Inferior parietal cortex (tissue), 1 donor: ENCODE measurements around the gene NAPA.

Experiments used
- DNase-seq: peaks from one replicate; pipeline ENCODE4 v3.0.0-alpha.2; 2016; ENCODE audit errors: extremely low spot score

NAPA gene

DNA sequence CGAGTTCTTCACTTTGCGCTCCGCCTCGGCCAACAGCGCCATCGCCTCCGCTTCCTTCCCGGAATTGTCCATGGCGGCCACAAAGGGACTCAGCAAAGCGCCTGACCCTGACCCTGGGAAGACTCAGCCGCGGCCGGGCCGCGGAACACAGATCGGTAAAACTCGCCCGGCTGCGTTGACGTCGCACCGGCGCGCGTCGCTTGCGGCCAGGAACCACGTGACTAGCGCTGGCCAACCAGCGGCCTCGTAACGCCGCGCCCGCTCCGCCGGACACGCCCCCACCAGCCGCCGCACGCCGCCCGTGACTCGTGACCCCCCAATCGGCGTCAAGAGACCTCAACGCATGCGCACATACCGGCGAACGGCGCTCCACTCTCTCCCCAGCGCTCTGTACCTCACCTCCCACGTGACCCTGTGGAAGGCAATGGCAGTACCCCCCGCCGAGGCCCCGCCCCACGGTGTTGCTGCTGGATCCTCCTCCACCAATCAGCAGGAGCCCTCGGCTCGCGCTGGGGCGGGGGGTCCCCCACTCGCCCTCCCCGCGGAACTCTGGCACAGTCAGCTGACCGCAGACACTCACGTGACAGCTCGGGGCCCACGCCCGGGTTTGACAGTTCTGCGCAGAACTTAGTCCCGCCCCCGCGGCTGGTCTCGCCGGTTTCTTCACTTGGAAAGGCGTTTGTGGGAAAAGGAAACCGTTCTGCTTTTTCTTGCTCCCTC, at the start of gene NAPA:
Gene NAPA, minus strand, starts transcription at position 195 of the 720 bp plus-strand sequence. Its CDS starts 123 bp downstream, at position 72.
- DNase-seq = peak; percentile 99

DNA sequence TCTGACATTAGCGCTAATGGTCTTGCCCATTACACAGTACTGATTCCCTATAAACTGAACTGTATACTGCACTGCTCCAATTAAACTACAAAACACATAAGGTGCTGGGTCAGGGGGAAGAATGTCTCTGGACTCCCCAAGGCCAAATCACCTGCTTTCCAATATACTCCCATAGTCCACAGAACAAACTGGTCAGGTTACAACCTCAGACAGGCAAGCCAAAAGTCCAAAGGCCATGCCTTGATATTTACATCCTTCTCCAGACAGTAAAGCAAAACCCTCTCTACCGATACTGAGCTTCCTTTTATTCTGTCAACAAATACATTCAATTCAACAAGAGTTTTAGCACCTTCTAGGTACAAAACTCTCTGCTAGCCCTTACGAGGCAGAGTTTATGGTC, 49.2 kb upstream of the NAPA start:
- DNase-seq = no peak

DNA sequence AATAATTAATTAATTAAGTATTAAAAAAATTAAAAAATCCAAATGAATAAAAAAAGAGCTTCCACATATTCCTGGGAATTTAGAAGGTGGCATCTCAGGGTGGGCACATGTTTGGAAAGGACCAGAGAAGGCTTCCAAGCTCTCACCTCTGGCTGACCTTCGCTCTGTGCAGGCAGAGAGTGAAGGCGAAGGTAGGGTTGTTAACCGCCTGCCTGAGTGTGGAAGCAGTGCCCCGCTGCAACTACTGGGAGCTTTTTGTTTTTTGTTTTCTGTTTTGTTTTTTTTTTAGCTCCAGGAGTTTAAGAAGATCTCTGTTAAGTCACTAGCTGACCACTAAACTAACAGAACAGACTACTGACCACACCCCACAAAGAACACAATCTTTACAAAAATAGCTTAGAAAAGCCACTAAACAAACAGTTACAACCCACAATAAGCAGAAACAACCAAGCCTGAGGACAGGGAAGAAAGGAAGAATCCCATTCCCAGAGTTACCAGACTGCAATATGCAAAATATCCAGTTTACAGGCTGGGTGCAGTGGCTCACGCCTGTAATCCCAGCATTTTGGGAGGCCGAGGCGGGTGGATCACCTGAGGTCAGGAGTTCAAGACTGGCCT, 46.7 kb upstream of the NAPA start:
- no peak for DNase-seq

DNA sequence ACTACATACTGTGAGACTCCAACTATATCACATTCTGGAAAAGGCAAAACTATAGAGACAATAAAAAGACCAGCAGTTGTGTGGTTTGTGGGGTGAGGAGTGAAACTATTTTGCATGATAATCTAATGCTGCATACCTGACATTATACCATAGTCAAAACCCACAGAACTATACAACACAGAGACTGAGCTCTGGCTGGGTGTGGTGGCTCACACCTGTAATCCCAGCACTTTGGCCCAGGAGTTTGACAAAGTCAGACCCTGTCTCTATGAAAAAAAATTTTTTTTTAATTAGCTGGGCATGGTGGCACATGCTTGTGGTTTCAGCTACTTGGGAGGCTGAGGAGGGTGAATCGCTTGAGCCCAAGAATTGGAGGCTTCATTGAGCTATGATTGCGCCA, 46.1 kb upstream of the NAPA start:
- DNase-seq = no peak

DNA sequence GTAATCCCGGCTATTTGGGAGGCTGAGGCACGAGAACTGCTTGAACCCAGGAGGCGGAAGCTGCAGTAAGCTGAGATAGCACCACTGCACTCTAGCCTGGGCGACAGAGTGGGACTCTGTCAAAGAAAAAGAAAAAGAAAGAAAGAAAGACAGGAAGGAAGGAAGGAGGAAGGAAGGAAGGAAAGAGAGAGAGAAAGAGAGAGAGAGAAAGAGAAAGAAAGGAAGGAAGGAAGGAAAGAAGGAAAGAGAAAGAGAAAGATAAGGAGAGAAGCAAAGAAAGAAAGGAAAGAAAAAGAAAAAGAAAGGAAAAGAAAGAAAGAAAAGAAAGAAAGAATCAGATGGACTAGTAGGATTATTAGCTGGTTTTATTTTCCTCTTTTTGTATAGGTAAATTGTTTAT, 35.3 kb upstream of the NAPA start:
- no peak for DNase-seq

DNA sequence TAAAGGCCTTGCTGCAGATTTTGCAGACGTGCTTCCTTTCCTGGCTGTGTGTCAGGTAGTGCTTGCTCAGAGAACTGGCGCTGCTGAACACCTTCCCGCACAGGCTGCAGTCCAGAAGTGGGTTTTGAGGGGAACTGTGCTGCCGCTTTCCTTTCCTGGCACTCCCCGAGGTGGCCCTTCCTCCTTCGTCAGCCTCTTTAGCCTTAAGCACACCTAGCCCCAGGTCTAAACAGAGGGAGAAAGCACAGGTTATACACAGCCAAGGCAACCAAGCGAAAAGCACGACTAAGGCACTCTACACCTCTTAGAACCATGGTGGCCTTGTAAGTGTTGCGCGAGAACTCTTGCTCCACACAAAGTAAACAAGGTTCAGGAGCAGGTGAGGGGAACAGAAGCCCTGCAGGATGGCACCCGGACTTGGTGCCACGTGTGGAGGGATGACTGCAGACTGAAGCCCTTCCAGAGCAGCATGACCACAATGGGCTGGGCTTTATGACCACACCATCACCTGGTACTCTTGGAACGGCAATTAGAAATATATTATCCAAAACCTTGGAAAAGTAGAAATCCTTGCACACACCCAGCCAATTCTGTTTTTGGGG, 34.5 kb upstream of the NAPA start:
- DNase-seq = no peak

DNA sequence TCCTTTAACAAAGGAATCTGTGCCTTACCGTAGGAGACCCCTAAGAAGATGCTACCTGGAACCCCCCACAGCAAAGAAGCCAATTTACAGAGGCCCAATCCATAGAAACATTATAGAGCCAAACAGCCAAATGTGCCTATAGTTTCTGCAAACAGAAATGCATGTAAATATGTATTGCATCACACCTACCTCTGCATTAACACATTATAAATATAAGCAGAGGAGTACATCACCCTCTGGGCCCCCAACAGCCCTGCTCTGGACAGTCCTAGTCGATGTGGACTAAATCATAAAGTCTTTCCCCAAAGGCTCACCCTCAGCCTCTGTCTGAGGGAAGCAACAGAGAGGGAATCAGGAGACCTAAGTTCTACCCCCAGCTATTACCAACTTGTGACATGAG, 32.3 kb upstream of the NAPA start:
- DNase-seq = no peak

DNA sequence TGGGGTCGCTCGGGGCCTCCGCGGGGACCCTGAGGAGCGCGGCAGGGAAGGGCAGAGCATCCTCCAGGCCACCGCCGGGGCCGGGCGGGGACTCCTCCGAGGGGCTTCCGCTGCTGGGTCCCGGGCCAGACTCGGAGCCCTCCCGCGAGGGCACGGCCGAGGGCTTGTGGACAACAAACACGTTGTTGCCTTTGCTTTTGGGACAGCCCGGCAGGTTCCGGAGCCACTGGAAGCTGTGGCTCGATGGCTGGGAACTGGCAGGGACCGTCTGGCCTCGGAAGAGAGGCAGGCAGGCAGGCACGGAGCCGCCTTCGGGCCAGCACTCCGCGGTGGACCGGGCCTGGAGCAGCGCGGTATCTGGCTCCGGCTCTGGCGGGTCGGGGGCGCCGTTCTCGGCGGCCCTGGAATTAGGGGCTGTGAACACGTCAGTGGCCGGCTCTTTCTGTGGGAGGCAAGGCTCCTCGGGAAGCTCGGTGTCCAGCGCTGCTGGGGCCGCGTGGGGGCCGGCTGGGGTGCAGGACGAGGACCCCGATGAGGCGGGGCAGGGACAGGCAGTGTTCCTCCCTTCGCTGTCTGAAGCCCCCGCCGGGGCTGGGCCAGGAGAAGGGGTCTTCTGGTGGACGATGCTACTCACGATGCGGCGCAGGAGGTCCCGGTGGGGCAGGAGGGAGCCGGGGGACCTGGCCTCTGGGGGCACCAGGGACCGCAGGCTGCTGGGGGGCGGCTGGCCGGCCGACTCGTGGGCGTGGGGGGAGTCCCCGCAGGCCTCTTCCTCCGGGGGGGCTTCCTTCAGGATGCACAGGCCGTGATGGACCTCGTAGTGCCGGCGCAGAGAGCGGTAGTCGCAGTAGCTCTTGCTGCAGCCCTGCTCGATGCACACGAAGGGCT, 30.4 kb upstream of the NAPA start:
- DNase-seq = no peak

DNA sequence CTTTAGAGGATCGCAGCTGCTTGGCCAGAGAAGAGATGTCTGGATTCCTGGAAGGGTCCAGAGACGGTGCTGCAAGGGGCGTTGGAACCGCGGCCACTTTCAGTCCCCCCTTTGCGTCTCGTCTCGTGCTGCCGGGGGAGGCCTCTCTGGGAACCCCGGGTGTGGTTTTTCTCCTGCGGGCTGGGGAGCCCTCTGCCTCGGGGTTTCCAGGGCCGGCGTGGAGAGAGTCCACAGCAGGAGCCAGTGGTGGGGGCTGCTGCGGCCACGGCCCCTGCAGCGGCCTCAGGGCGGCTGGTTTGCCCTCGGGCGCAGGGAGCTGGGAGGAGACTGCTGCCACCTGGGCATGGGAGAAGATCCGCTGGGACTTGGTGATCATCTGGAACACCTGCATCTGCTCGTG, 29.6 kb upstream of the NAPA start:
- DNase-seq = no peak

DNA sequence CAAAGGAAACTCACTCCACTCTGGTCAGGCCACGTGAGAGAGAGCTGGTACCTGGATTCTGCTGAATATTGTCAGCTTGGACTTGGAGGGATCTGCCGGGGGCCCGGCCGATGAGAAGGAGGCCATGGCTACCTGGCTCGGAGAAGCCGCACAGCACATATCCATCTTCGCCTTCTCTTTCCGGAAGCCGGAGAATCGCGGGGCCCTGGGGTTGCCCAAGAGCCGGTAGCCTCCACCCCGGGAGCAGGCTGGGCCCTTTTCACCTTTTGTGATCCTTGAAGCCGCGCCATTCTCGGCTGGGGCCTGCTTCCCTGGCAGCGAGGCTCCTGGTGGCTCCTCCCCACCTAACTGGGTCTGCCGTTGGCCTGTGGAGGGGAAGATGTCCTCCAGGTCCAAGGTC, 29.2 kb upstream of the NAPA start:
- no peak for DNase-seq

DNA sequence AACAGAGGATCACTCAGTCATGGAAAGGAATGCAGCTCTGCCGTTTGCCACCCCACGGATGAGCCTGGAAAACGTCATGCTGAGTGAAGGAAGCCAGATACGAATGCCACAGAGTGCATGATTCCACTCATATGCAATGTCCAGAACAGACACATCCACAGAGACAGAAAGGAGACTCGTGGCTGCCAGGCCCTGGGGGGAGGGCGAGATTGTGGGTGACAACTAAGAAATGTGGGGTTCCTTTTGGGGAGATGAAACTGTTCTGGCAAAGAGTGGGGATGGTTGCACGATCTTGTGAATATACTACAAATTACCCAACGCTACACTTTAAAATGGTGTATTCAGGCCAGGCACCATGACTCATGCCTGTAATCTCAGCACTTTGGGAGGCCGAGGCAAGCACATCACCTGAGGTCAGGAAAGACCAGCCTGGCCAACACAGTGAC, 27.2 kb upstream of the NAPA start:
- no peak for DNase-seq

DNA sequence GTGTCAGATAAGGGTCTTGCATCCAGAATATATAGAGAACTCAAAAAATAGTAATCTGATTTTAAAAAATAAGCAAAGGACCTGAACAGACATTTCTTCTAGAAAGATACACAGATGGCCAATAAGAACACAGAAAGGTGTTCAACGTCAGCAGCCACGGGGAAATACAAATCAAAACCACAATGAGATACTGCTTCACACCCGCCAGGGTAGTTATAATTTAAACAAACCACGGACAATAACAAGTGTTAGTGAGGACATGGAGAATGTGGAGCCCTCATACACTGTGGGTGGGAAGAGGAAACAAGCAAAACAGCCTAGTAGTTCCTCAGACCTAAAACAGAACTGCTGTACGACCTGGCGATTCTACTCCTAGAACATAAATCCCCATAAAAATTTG, 26.7 kb upstream of the NAPA start:
- DNase-seq = no peak

DNA sequence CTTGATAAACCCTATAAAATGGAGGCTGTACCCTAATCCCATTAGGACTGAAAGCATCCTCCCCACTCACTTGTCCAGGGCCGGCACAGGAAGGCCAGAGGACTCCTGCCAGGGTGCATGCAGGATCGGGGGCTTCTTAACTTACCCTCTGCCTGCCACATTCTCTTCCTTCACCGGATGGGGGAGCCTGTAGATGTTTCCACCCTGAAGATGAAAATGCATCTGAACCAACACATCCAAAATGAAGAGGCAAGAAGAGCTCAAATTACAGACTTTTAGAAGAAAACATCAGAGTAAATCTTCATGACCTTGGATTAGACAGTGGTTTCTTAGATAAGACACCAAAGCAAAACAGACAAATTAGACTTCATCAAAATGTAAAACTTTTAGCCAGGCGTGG, 25.9 kb upstream of the NAPA start:
- DNase-seq = no peak

DNA sequence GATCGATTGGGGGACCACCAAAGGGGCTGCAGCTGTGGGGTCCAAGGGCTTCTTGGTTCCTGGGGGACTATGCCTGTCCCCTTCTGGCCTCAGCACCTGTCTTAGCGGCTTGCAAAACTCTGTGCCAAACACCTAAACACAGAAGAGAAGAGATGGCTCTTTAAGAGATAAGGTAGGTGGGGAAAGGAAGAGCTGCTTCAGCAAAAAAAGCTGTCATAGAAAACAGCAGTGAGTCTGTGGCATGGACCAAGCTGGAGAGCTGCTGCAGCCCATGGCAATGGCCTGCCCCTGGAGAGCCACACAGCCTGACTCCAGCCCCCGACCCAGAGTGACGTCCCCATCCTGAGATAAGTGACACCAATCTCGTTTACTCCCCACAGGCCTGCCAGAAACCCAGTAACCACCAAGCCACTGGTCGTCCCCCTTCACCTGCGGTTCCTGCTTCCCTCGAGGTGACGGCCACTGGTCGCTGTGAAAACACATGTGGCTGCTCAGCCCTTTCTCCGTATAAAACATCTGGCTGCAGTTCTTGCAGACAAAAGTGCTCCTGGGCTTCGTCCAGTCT, 25.0 kb upstream of the NAPA start:
- DNase-seq = no peak

DNA sequence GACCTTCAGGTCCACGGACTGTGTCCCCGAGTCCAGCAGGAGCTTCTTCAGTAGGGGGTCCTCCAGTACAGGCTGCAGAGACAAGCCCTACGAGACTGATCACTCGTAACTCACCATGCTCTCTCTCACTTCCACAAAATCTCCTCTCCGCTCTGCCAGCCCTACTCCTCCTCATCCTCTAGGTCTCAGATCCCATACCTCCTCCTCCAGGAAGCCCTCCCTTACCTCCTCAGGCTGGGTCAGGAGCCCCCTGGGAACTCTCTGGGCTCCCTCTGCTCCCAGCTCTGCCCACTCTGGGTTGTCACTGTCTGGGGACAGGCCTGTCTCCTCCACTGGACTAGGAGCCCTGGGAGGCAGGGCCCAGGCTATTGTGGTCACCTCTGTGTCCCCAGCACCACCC, 23.9 kb upstream of the NAPA start:
- no peak for DNase-seq

DNA sequence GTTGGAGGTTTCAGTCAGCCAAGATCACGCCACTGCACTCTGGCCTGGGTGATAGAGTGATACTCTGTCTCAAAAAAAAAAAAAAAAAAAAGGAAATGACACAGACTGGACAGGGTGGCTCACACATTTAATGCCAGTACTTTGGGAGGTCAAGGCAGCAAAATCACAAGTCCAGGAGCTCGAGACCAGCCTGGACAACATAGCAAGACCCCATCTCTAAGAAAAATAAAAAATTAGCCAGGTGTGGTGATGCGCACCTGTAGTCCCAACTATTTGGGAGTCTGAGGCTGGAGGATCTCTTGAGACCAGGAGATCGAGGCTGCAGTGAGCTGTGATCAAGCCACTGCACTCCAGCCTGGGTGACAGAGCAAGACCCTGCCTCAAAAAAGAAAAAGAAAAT, 22.6 kb upstream of the NAPA start:
- no peak for DNase-seq

DNA sequence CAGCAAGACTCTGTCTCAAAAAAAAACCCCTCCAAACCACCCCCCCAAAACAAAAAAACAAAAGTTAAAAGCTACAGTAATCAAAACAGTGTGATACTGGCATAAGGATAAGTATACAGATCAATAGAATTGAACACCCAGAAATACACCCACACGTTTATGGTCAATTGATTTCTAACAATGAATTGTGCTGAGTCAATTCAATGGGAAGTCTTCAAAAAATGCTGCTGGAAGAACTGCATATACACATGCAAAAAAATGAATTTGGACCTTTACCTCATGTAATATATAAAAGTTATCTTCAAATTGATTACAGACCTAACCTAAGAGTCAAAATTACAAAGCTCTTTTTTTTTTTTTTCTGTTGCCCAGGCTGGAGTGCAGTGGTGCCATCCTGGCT, 19.8 kb upstream of the NAPA start:
- DNase-seq = no peak

DNA sequence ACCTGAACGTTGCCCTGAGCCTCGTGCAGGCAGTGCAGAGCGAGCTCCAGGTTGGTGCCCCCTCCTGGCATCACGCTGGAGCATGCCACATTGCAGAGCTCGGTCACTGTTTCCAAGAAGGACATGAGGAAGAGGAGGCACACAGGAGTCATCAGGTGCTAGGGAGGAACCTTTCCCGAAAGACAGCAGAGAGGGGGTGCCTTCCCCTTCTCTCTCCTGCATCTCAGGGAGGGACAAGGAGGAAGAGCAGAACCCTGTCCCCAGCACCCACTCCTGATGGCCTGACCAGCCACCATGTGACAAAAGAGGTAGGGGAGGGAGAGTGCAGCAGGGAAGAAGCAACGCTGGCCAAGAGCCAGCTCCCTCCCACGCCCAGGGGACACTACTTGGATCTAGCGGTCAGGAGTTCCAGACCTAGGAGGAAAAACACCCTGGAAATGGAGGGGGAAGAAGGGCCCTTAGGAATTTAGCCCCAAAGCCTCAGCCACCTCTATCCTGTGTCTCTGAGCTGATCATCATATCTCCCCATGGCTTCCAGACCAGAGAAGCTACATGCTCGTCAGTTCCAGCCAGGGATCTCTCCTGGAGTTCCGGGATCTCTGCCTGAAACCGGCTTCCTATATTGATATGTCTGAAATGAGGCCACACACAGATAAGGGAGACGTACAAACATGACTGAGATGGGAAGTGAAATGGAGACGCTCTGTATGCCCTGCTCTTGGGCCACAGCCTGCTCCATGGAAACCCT, 17.0 kb upstream of the NAPA start:
- DNase-seq = no peak

DNA sequence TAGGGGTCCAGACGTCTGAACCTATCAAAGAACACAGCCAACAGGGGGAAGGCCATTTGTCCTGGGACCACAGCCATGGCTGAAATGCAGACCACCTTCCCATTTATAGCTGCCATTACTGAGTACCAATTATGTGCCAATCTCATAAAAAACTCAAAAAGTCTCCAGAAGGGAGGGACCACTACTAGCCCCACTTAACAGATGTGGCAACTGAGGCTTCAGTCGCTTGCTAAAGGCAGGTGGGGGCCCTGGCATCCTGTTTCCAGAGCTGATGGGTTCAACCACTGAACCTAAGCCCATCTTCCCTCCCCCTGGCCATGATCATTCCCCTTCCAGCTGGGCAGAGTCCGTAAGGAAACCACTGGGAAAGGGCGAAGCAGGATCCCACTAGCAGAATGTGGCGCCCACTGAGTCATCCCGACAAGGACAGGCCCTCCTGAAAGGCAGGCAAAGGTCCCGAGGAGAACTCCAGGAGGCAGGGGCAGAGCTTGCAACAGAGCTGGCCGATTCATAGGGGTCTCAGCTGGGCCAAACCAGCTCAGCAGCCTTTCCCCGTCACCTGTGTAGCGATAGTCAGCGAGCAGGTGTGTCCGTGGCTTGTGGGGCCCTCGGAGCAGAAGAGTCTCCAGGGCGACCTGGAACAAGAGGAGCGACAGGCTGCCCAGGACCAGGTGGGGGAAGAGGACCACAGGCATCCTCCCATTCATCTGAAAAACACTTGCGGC, 14.3 kb upstream of the NAPA start:
- no peak for DNase-seq

DNA sequence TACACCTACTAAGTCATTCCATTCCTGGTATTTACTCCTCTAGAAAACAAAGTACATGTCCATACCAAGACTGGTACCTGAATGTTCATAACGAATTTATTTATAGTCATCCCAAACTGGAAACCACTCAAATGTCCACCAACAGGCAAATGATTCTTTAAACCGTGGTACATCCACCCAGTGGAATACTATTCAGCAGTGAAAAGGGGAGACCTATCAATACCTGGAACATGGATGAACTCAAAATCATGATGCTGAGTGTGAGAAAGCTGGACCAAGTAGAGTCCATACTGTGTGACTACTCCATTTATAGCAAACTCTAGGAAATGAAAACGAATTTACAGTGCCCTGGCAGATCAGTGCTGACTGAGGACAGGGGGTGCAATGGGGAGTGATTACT, 11.9 kb upstream of the NAPA start:
- no peak for DNase-seq

DNA sequence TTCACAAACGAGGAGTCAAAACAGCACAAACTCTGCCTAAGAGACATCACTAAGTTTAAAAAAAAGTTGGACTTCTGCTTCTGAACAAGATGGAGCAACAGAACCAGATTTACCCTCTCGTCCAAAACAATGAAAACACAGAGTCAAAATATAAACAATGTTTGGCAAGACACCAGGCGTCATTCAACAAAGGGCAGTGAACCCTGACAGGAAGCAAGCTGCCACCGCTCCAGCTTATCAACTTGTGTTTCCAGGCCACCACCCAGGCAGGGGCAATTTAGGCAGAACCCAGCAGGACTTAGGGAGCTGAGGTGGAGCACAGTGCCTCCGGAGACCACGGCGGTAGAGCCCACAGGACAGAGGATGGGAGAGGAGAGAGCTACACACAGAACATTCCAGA, 8.6 kb upstream of the NAPA start:
- no peak for DNase-seq
